BLaER1 (cell line): ENCODE measurements around the gene XRCC1.

Source experiments
- H3K27ac ChIP-seq: shearing (Covaris generic); formaldehyde crosslinking; 2 replicates; pipeline ENCODE4 v1.8.1; 2022
- H3K27me3 ChIP-seq: shearing (Covaris generic); formaldehyde crosslinking; 2 replicates; pipeline ENCODE4 v1.8.1; 2022
- H3K36me3 ChIP-seq: shearing (Covaris generic); formaldehyde crosslinking; 2 replicates; pipeline ENCODE4 v1.8.1; 2022
- H3K4me1 ChIP-seq: shearing (Covaris generic); formaldehyde crosslinking; 2 replicates; pipeline ENCODE4 v1.8.1; 2022
- H3K4me2 ChIP-seq: shearing (Covaris generic); formaldehyde crosslinking; 2 replicates; pipeline ENCODE4 v1.8.1; 2022
- H3K4me3 ChIP-seq: shearing (Covaris generic); formaldehyde crosslinking; 2 replicates; pipeline ENCODE4 v1.8.1; 2022
- H3K9ac ChIP-seq: shearing (Covaris generic); formaldehyde crosslinking; 2 replicates; pipeline ENCODE4 v1.8.1; 2022
- H3K9me3 ChIP-seq: shearing (Covaris generic); formaldehyde crosslinking; 2 replicates; pipeline ENCODE4 v1.8.1; 2022
- H4K20me1 ChIP-seq: shearing (Covaris generic); formaldehyde crosslinking; 2 replicates; pipeline ENCODE4 v1.8.1; 2022
- Cebpa-rat ChIP-seq: shearing (Covaris generic); IDR thresholded peaks from 2 replicates; pipeline ENCODE4 v1.8.1; 2022

XRCC1 gene

GRCh38 chr19:43582495-43582894 is 7.2 kb upstream of the XRCC1 start:
- Histone ChIP-seq H3K4me3 (no peak overlapping the region), H3K27me3 (no peaks in the 10 kb centered on the region), H3K9me3 (peaks cover 11% of the 10 kb centered on the region), H3K36me3 (peaks cover 20% of the 10 kb centered on the region), H3K27ac (no peak overlapping the region), H3K4me1 (peaks cover 76% of the 10 kb centered on the region), H4K20me1 (no peaks in the 10 kb centered on the region), H3K4me2 (peak overlapping the region; percentile 35), H3K9ac (no peak overlapping the region)
- TF ChIP-seq Cebpa-rat, result no peak

GRCh38 chr19:43581467-43581866 is 6.1 kb upstream of the XRCC1 start:
- H3K9ac ChIP-seq, result peak overlapping the region; percentile 12; the same call in 1 of the 2 replicates
- H4K20me1 ChIP-seq, result no peaks in the 10 kb centered on the region
- TF ChIP-seq Cebpa-rat, result no peak
- H3K27me3 ChIP-seq, result no peaks in the 10 kb centered on the region
- H3K9me3 ChIP-seq, result peaks cover 11% of the 10 kb centered on the region
- H3K36me3 ChIP-seq, result peaks cover 13% of the 10 kb centered on the region
- H3K27ac ChIP-seq, result peak overlapping the region; percentile 56
- peak overlapping the region; percentile 35 for H3K4me2 ChIP-seq
- H3K4me1 ChIP-seq, result peaks cover 74% of the 10 kb centered on the region
- H3K4me3 ChIP-seq, result no peak overlapping the region

GRCh38 chr19:43578787-43579186 is 3.5 kb upstream of the XRCC1 start:
- no peak for TF ChIP-seq Cebpa-rat
- Histone ChIP-seq H3K4me1 (peaks cover 67% of the 10 kb centered on the region), H3K4me2 (no peak overlapping the region; the same call in 1 of the 2 replicates), H3K4me3 (no peak overlapping the region), H3K27me3 (no peaks in the 10 kb centered on the region), H4K20me1 (no peaks in the 10 kb centered on the region), H3K27ac (no peak overlapping the region), H3K9me3 (no peaks in the 10 kb centered on the region), H3K36me3 (peaks cover 6% of the 10 kb centered on the region; the same call in 1 of the 2 replicates), H3K9ac (no peak overlapping the region)

GRCh38 chr19:43575955-43576878 is 890 bp upstream of the XRCC1 start:
- no peak for TF ChIP-seq Cebpa-rat
- no peaks in the 10 kb centered on the region for H4K20me1 ChIP-seq
- peak overlapping the region; percentile 81 for H3K4me3 ChIP-seq
- peak overlapping the region; percentile 61; the same call in 1 of the 2 replicates for H3K9ac ChIP-seq
- peaks cover 52% of the 10 kb centered on the region for H3K4me1 ChIP-seq
- peak overlapping the region; percentile 56; the same call in 1 of the 2 replicates for H3K27ac ChIP-seq
- no peaks in the 10 kb centered on the region for H3K9me3 ChIP-seq
- H3K27me3 ChIP-seq, result no peaks in the 10 kb centered on the region
- H3K4me2 ChIP-seq, result peak overlapping the region; percentile 89
- H3K36me3 ChIP-seq, result peaks cover 23% of the 10 kb centered on the region

- H3K9ac ChIP-seq, result peak overlapping the region; percentile 79
- H3K4me3 ChIP-seq, result peak overlapping the region; percentile 81
- no peaks in the 10 kb centered on the region for H3K27me3 ChIP-seq
- H3K36me3 ChIP-seq, result peaks cover 32% of the 10 kb centered on the region
- no peak for TF ChIP-seq Cebpa-rat
- H3K4me2 ChIP-seq, result peak overlapping the region; percentile 89
- no peaks in the 10 kb centered on the region for H4K20me1 ChIP-seq
- H3K27ac ChIP-seq, result peak overlapping the region; percentile 71
- H3K4me1 ChIP-seq, result peaks cover 55% of the 10 kb centered on the region
- H3K9me3 ChIP-seq, result no peaks in the 10 kb centered on the region
Observed at GRCh38 chr19:43574424-43575155, 737 bp downstream of the XRCC1 start.

GRCh38 chr19:43572171-43572588 is 3.1 kb downstream of the XRCC1 start:
- H3K4me3 ChIP-seq, result no peak overlapping the region
- H3K27me3 ChIP-seq, result no peaks in the 10 kb centered on the region
- H3K4me2 ChIP-seq, result no peak overlapping the region
- H3K36me3 ChIP-seq, result peaks cover 32% of the 10 kb centered on the region
- peak overlapping the region; percentile 24; the same call in 1 of the 2 replicates for H3K9ac ChIP-seq
- no peaks in the 10 kb centered on the region for H4K20me1 ChIP-seq
- no peak for TF ChIP-seq Cebpa-rat
- no peaks in the 10 kb centered on the region for H3K9me3 ChIP-seq
- H3K27ac ChIP-seq, result peak overlapping the region; percentile 13; the same call in 1 of the 2 replicates
- H3K4me1 ChIP-seq, result peaks cover 52% of the 10 kb centered on the region

GRCh38 chr19:43570174-43570791 is 5.0 kb downstream of the XRCC1 start:
- Histone ChIP-seq H3K4me2 (no peak overlapping the region), H3K9ac (peak overlapping the region; percentile 4; the same call in 1 of the 2 replicates), H3K36me3 (peaks cover 32% of the 10 kb centered on the region), H4K20me1 (no peaks in the 10 kb centered on the region), H3K4me3 (no peak overlapping the region), H3K27ac (0 out of 2 replicates have a peak overlapping the region, but pooled peaks have one; percentile 31), H3K4me1 (peaks cover 57% of the 10 kb centered on the region), H3K9me3 (no peaks in the 10 kb centered on the region), H3K27me3 (no peaks in the 10 kb centered on the region)
- TF ChIP-seq Cebpa-rat, result no peak

GRCh38 chr19:43569657-43570056 is 5.7 kb downstream of the XRCC1 start:
- no peaks in the 10 kb centered on the region for H3K27me3 ChIP-seq
- H4K20me1 ChIP-seq, result no peaks in the 10 kb centered on the region
- no peak overlapping the region for H3K4me2 ChIP-seq
- H3K9ac ChIP-seq, result no peak overlapping the region
- peaks cover 60% of the 10 kb centered on the region for H3K4me1 ChIP-seq
- H3K36me3 ChIP-seq, result peaks cover 32% of the 10 kb centered on the region
- no peaks in the 10 kb centered on the region for H3K9me3 ChIP-seq
- TF ChIP-seq Cebpa-rat, result no peak
- H3K27ac ChIP-seq, result no peak overlapping the region
- no peak overlapping the region for H3K4me3 ChIP-seq

GRCh38 chr19:43564800-43565199 is 10.5 kb downstream of the XRCC1 start:
- H3K4me1 ChIP-seq, result peaks cover 76% of the 10 kb centered on the region
- H3K4me3 ChIP-seq, result peak overlapping the region; percentile 40
- H3K9ac ChIP-seq, result peak overlapping the region; percentile 78
- H4K20me1 ChIP-seq, result no peaks in the 10 kb centered on the region
- H3K36me3 ChIP-seq, result peaks cover 2% of the 10 kb centered on the region
- no peaks in the 10 kb centered on the region for H3K9me3 ChIP-seq
- no peaks in the 10 kb centered on the region for H3K27me3 ChIP-seq
- TF ChIP-seq Cebpa-rat, result no peak; the same call in 1 of the 2 replicates
- peak overlapping the region; percentile 95 for H3K27ac ChIP-seq
- H3K4me2 ChIP-seq, result peak overlapping the region; percentile 87
